ENCODE data around the gene FSHR. TPM values are rescaled to one million over a fixed set of nuclear protein-coding genes. Genes with fewer than 3 reads are reported as not detected.
A peak's percentile ranks its signal among the peaks of the same experiment; 100 is the strongest.

Gene FSHR
- total RNA-seq, 1 donor from 2014 or later: not detected

DNA sequence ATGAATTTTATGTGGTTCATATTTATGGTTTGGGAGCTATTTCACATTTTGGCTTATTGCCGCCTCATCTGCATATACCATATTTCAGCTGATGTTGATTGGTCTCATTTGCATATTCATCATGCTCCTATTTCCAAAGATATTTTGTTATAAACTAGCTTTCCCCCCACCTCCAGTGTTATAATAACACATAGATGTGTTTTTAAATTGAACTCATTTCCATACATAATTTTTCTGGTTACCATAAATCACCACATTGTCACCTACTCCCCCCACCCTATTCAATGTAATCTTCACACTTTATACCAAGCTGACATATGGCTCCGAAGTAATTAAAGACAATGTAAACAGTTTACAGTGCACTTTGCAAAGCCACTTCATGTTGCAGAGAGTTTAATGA is 101.2 kb downstream of the FSHR start:
- Mint-ChIP-seq H3K27me3 (ENCODE audit: insufficient read depth, low read depth) (peaks cover 2% of the 10 kb centered on the region), H3K4me3 (no peak overlapping the region), H3K9me3 (peaks cover 7% of the 10 kb centered on the region), H3K27ac (no peak overlapping the region), H3K36me3 (no peaks in the 10 kb centered on the region), H3K4me1 (no peaks in the 10 kb centered on the region)
- Histone ChIP-seq H2AFZ (replicated peaks) (no peak overlapping the region), H3K4me2 (no peak overlapping the region), H3K27ac (no peak overlapping the region), H3K79me2 (ENCODE audit: low read depth) (no peaks in the 10 kb centered on the region), H3K9me3 (ENCODE audit: low read depth) (no peaks in the 10 kb centered on the region), H3K27me3 (no peaks in the 10 kb centered on the region), H3K4me3 (no peak overlapping the region), H3K9ac (no peak overlapping the region), H3F3A (ENCODE audit: low read depth) (no peaks in the 10 kb centered on the region), H3K36me3 (no peaks in the 10 kb centered on the region), H4K20me1 (ENCODE audit: low read depth) (no peaks in the 10 kb centered on the region), H3K4me1 (no peaks in the 10 kb centered on the region)
- DNase-seq (ENCODE audit: low spot score): no peak
- TF ChIP-seq, protein P1, sequence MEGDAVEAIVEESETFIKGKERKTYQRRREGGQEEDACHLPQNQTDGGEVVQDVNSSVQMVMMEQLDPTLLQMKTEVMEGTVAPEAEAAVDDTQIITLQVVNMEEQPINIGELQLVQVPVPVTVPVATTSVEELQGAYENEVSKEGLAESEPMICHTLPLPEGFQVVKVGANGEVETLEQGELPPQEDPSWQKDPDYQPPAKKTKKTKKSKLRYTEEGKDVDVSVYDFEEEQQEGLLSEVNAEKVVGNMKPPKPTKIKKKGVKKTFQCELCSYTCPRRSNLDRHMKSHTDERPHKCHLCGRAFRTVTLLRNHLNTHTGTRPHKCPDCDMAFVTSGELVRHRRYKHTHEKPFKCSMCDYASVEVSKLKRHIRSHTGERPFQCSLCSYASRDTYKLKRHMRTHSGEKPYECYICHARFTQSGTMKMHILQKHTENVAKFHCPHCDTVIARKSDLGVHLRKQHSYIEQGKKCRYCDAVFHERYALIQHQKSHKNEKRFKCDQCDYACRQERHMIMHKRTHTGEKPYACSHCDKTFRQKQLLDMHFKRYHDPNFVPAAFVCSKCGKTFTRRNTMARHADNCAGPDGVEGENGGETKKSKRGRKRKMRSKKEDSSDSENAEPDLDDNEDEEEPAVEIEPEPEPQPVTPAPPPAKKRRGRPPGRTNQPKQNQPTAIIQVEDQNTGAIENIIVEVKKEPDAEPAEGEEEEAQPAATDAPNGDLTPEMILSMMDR (IDR thresholded peaks at IDR 0.05): no peak
- TF ChIP-seq EZH2 (IDR thresholded peaks at IDR 0.05) (no peak), EZH2phosphoT487 (IDR thresholded peaks at IDR 0.05) (no peak)

DNA sequence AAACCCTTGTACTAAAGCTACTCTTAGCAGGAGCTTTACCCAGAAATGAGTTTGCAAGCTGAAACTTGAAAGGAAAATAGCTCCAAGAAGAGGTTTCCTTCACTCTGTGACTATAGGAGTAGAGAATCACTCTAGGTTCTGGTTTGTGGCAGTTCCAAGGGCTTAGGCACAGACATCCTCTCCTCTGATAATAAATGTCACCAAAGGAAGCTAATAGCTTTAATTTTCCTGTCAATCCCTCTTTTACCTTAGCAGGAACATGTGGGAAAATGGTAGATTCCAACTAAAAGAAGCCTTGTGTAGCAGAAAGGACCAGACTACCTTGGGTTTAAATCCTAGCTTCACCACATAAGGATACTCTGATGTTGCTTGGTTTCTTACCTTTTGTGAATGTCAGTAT is 104.0 kb downstream of the FSHR start:
- Mint-ChIP-seq H3K4me1 (peaks cover under 1% of the 10 kb centered on the region), H3K36me3 (no peaks in the 10 kb centered on the region), H3K4me3 (no peak overlapping the region), H3K27me3 (ENCODE audit: insufficient read depth, low read depth) (no peaks in the 10 kb centered on the region), H3K9me3 (peaks cover 2% of the 10 kb centered on the region), H3K27ac (no peak overlapping the region)
- H4K20me1 ChIP-seq (ENCODE audit: low read depth): no peaks in the 10 kb centered on the region
- peak overlapping the region; percentile 3 for H2AFZ ChIP-seq (replicated peaks)
- no peaks in the 10 kb centered on the region for H3K9me3 ChIP-seq (ENCODE audit: low read depth)
- no peaks in the 10 kb centered on the region for H3K27me3 ChIP-seq
- DNase-seq (ENCODE audit: low spot score): no peak
- no peak overlapping the region for H3K4me2 ChIP-seq
- H3K79me2 ChIP-seq (ENCODE audit: low read depth): no peaks in the 10 kb centered on the region
- H3K27ac ChIP-seq: no peak overlapping the region
- no peaks in the 10 kb centered on the region for H3F3A ChIP-seq (ENCODE audit: low read depth)
- H3K4me1 ChIP-seq: no peaks in the 10 kb centered on the region
- no peaks in the 10 kb centered on the region for H3K36me3 ChIP-seq
- no peak overlapping the region for H3K4me3 ChIP-seq
- no peak overlapping the region for H3K9ac ChIP-seq
- no peak for TF ChIP-seq EZH2phosphoT487 (IDR thresholded peaks at IDR 0.05)
- TF ChIP-seq, protein P1 (IDR thresholded peaks at IDR 0.05): no peak
- TF ChIP-seq EZH2 (IDR thresholded peaks at IDR 0.05): no peak

DNA sequence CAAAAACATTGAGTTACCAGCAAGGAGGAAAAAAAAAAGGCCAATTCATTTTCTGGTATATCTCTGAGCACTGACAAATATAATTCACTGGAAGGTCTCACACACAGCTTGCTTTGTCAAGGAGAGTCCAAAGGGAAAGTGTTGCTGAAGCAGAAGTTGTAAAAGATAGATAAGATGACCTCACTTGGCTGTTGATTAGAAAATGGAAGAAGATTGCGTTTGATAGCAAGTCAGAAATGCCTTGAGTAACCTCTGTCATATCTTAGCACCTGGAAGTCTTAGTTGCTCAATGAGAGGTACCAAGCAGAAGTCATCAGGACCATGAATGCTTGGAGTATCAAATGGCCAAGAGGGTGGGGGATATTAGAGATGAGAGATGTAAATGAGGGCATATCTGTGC is 105.2 kb downstream of the FSHR start:
- H3K4me2 ChIP-seq: no peak overlapping the region
- peaks cover 2% of the 10 kb centered on the region for H3K9me3 Mint-ChIP-seq
- H3K36me3 ChIP-seq: no peaks in the 10 kb centered on the region
- H3K9ac ChIP-seq: no peak overlapping the region
- H3K9me3 ChIP-seq (ENCODE audit: low read depth): no peaks in the 10 kb centered on the region
- H3K27ac ChIP-seq: no peak overlapping the region
- no peaks in the 10 kb centered on the region for H3K79me2 ChIP-seq (ENCODE audit: low read depth)
- H3K27ac Mint-ChIP-seq: no peak overlapping the region
- no peaks in the 10 kb centered on the region for H3K27me3 Mint-ChIP-seq (ENCODE audit: insufficient read depth, low read depth)
- no peak overlapping the region for H3K4me3 ChIP-seq
- peaks cover 9% of the 10 kb centered on the region for H3K4me1 ChIP-seq
- H3K4me3 Mint-ChIP-seq: no peak overlapping the region
- no peak for DNase-seq (ENCODE audit: low spot score)
- no peaks in the 10 kb centered on the region for H4K20me1 ChIP-seq (ENCODE audit: low read depth)
- no peaks in the 10 kb centered on the region for H3K36me3 Mint-ChIP-seq
- peaks cover 12% of the 10 kb centered on the region for H3K4me1 Mint-ChIP-seq
- H3F3A ChIP-seq (ENCODE audit: low read depth): no peaks in the 10 kb centered on the region
- TF ChIP-seq EZH2phosphoT487 (IDR thresholded peaks at IDR 0.05): no peak
- TF ChIP-seq EZH2 (IDR thresholded peaks at IDR 0.05): no peak
- TF ChIP-seq, protein P1 (IDR thresholded peaks at IDR 0.05): no peak
- H2AFZ ChIP-seq (replicated peaks): no peak overlapping the region
- H3K27me3 ChIP-seq: no peaks in the 10 kb centered on the region
